ENCODE measurements around the gene NEDD4L. TPM values are rescaled to one million over a fixed set of nuclear protein-coding genes. Genes with fewer than 3 reads are reported as not detected.

The NEDD4L gene
- total and polyA plus RNA-seq, 2 donors (not counting 1 experiment from before 2014, with no cell fraction given) = 10.3 to 25.7 TPM

- intact Hi-C loops (cut with micrococcal nuclease) = no loop called here
- ATAC-seq (ENCODE audit: low read depth) (peak; percentile 17), DNase-seq (no peak)
- Histone ChIP-seq H3K9me3 (ENCODE audit: control extremely low read depth in 1 of 3, control insufficient read depth in 2 of 3, insufficient read depth in 1 of 3, low read length in 2 of 3) (peaks cover 0 to 13% (median 8%) of the 10 kb centered on the region in 3 donors), H2AFZ (ENCODE audit: insufficient read depth, low read depth, low read length, poor library complexity, severe bottlenecking) (no peak overlapping the region), H3K4me1 (ENCODE audit: control insufficient read depth in 2 of 2, insufficient read depth in 2 of 2, low read length in 2 of 2) (peaks cover 0 to 5% of the 10 kb centered on the region in 2 donors), H4K20me1 (ENCODE audit: control insufficient read depth, insufficient read depth, low read length, poor library complexity, severe bottlenecking) (no peaks in the 10 kb centered on the region), H3K9ac (ENCODE audit: low read length) (no peak overlapping the region), H3K27ac (ENCODE audit: low read length in 2 of 2) (no peak overlapping the region), H3K27me3 (replicated peaks in 1 of 4; ENCODE audit: control extremely low read depth in 1 of 4, control insufficient read depth in 3 of 4, insufficient read depth in 4 of 4, low read length in 3 of 4) (no peaks in the 10 kb centered on the region), H3K4me3 (ENCODE audit: control extremely low read depth in 1 of 5, extremely low read depth in 1 of 5, insufficient read depth in 1 of 5, low read depth in 2 of 5, low read length in 4 of 5) (no peak overlapping the region), H3K79me2 (ENCODE audit: control insufficient read depth, insufficient read depth, low read length) (no peaks in the 10 kb centered on the region), H3K36me3 (replicated peaks in 1 of 2; ENCODE audit: control extremely low read depth in 1 of 2, control insufficient read depth in 1 of 2, extremely low read depth in 1 of 2, insufficient read depth in 2 of 2, low read length in 1 of 2) (no peaks in the 10 kb centered on the region), H3K4me2 (replicated peaks; ENCODE audit: low read depth, low read length, poor library complexity, severe bottlenecking) (no peak overlapping the region)
- WGBS (ENCODE audit: insufficient coverage) = no CpG with 5 or more reads among the region's 3 CpGs
- no peak overlapping the region for H3K4me3 Mint-ChIP-seq
- ChIA-PET CTCF (no interaction called here), POLR2A (no interaction called here)
- peaks cover 2% of the 10 kb centered on the region for H3K9me3 Mint-ChIP-seq (ENCODE audit: insufficient read depth)
- H3K4me1 Mint-ChIP-seq = peaks cover 12% of the 10 kb centered on the region
- H3K27ac Mint-ChIP-seq = no peak overlapping the region
- no peak for TF ChIP-seq CTCF (IDR thresholded peaks at IDR 0.05)
- no peak for TF ChIP-seq EZH2 (IDR thresholded peaks at IDR 0.05; ENCODE audit: borderline replicate concordance, insufficient read depth, low read depth, low read length, poor library complexity, severe bottlenecking)
- H3K27me3 Mint-ChIP-seq = no peaks in the 10 kb centered on the region
Observed at GRCh38 chr18:58303363-58303762, 259.3 kb downstream of the NEDD4L start.

- TF ChIP-seq EZH2 (IDR thresholded peaks at IDR 0.05; ENCODE audit: borderline replicate concordance, insufficient read depth, low read depth, low read length, poor library complexity, severe bottlenecking) (no peak), CTCF (IDR thresholded peaks at IDR 0.05) (no peak)
- H3K27me3 ChIP-seq (replicated peaks in 1 of 4; ENCODE audit: control extremely low read depth in 1 of 4, control insufficient read depth in 3 of 4, insufficient read depth in 4 of 4, low read length in 3 of 4) = no peaks in the 10 kb centered on the region
- no peaks in the 10 kb centered on the region for H4K20me1 ChIP-seq (ENCODE audit: control insufficient read depth, insufficient read depth, low read length, poor library complexity, severe bottlenecking)
- no peak overlapping the region for H2AFZ ChIP-seq (ENCODE audit: insufficient read depth, low read depth, low read length, poor library complexity, severe bottlenecking)
- H3K79me2 ChIP-seq (ENCODE audit: control insufficient read depth, insufficient read depth, low read length) = no peaks in the 10 kb centered on the region
- no peaks in the 10 kb centered on the region for H3K27me3 Mint-ChIP-seq
- peaks cover 2% of the 10 kb centered on the region for H3K9me3 Mint-ChIP-seq (ENCODE audit: insufficient read depth)
- intact Hi-C loops (cut with micrococcal nuclease) = no loop called here
- ChIA-PET POLR2A (no interaction called here), CTCF (no interaction called here)
- H3K4me3 ChIP-seq (ENCODE audit: control extremely low read depth in 1 of 5, extremely low read depth in 1 of 5, insufficient read depth in 1 of 5, low read depth in 2 of 5, low read length in 4 of 5) = no peak overlapping the region
- no peak overlapping the region for H3K9ac ChIP-seq (ENCODE audit: low read length)
- H3K4me1 Mint-ChIP-seq = peaks cover 24% of the 10 kb centered on the region
- no peaks in the 10 kb centered on the region for H3K36me3 ChIP-seq (replicated peaks in 1 of 2; ENCODE audit: control extremely low read depth in 1 of 2, control insufficient read depth in 1 of 2, extremely low read depth in 1 of 2, insufficient read depth in 2 of 2, low read length in 1 of 2)
- no peak for ATAC-seq (ENCODE audit: low read depth)
- DNase-seq = no peak
- peaks cover 5 to 7% of the 10 kb centered on the region in 2 donors for H3K4me1 ChIP-seq (ENCODE audit: control insufficient read depth in 2 of 2, insufficient read depth in 2 of 2, low read length in 2 of 2)
- no peak overlapping the region for H3K4me3 Mint-ChIP-seq
- no peak overlapping the region for H3K4me2 ChIP-seq (replicated peaks; ENCODE audit: low read depth, low read length, poor library complexity, severe bottlenecking)
- no peak overlapping the region for H3K27ac ChIP-seq (ENCODE audit: low read length in 2 of 2)
- WGBS (ENCODE audit: insufficient coverage) = 100% methylated on average over 1 of the region's 3 CpGs
- H3K27ac Mint-ChIP-seq = no peak overlapping the region
- peaks cover 0 to 13% (median 8%) of the 10 kb centered on the region in 3 donors for H3K9me3 ChIP-seq (ENCODE audit: control extremely low read depth in 1 of 3, control insufficient read depth in 2 of 3, insufficient read depth in 1 of 3, low read length in 2 of 3)
Observed at GRCh38 chr18:58305792-58306191, 261.8 kb downstream of the NEDD4L start.

Data from B cell (primary cell).